ENCODE measurements around the gene BEGAIN. TPM values are rescaled to one million over a fixed set of nuclear protein-coding genes. Genes with fewer than 3 reads are reported as not detected.

Gene BEGAIN
- 1 to 10 TPM in 3 of 4 donors, under 1 TPM in 1; 0.25 to 2.2 (median 1.6) TPM for total RNA-seq

- 3% methylated on average over 18 to 32 of the region's 90 CpGs for WGBS, 2 donors
- intact Hi-C loops (cut with DNase I; ENCODE audit: low total_unique reads), result no loop called here
- no peak for TF ChIP-seq CTCF (IDR thresholded peaks at IDR 0.05)
- no peak for TF ChIP-seq POLR2A (IDR thresholded peaks at IDR 0.05)
- DNase-seq (ENCODE audit: low spot score in 2 of 2), result no peak
- H3K4me3 ChIP-seq (ENCODE audit: low read depth, poor library complexity, severe bottlenecking), result peak within 1 kb of the TSS; percentile 32
These were observed at the start of gene BEGAIN for GRCh38 chr14:100587086-100587762. Gene BEGAIN, minus strand, starts transcription at chr14:100587417. Its CDS starts 127 bp downstream, at chr14:100587290.

- no peak overlapping the region for H3K4me3 ChIP-seq (ENCODE audit: low read depth, poor library complexity, severe bottlenecking)
- TF ChIP-seq POLR2A (IDR thresholded peaks at IDR 0.05), result no peak
- no peak for DNase-seq (ENCODE audit: low spot score in 2 of 2)
- intact Hi-C loops (cut with DNase I; ENCODE audit: low total_unique reads), result no loop called here
- 94 to 95% methylated on average over 14 of the region's 14 CpGs for WGBS, 2 donors
These were observed 49.3 kb upstream of the BEGAIN start for GRCh38 chr14:100636559-100636958.

- intact Hi-C loops (cut with DNase I; ENCODE audit: low total_unique reads), result no loop called here
- TF ChIP-seq POLR2A (IDR thresholded peaks at IDR 0.05) (no peak), CTCF (IDR thresholded peaks at IDR 0.05) (no peak)
- no peak overlapping the region for H3K4me3 ChIP-seq (ENCODE audit: low read depth, poor library complexity, severe bottlenecking)
- DNase-seq (ENCODE audit: low spot score in 2 of 2), result no peak
- WGBS, 2 donors, result 36 to 48% methylated on average over 9 to 11 of the region's 11 CpGs
These were observed 46.8 kb upstream of the BEGAIN start for GRCh38 chr14:100634026-100634425.

- 80 to 85% methylated on average over 10 of the region's 10 CpGs for WGBS, 2 donors
- no peak for TF ChIP-seq CTCF (IDR thresholded peaks at IDR 0.05)
- no peak for TF ChIP-seq POLR2A (IDR thresholded peaks at IDR 0.05)
- no peak for DNase-seq (ENCODE audit: low spot score in 2 of 2)
- no peak overlapping the region for H3K4me3 ChIP-seq (ENCODE audit: low read depth, poor library complexity, severe bottlenecking)
- intact Hi-C loops (cut with DNase I; ENCODE audit: low total_unique reads), result no loop called here
These were observed 46.2 kb upstream of the BEGAIN start for GRCh38 chr14:100633406-100633805.

GRCh38 chr14:100629696-100630095 is 42.5 kb upstream of the BEGAIN start:
- intact Hi-C loops (cut with DNase I; ENCODE audit: low total_unique reads), result no loop called here
- H3K4me3 ChIP-seq (ENCODE audit: low read depth, poor library complexity, severe bottlenecking), result no peak overlapping the region
- 89% methylated on average over 10 to 15 of the region's 15 CpGs for WGBS, 2 donors
- TF ChIP-seq CTCF (IDR thresholded peaks at IDR 0.05) (no peak), POLR2A (IDR thresholded peaks at IDR 0.05) (no peak)
- DNase-seq (ENCODE audit: low spot score in 2 of 2), result no peak

- H3K4me3 ChIP-seq (ENCODE audit: low read depth, poor library complexity, severe bottlenecking), result no peak overlapping the region
- intact Hi-C loops (cut with DNase I; ENCODE audit: low total_unique reads), result no loop called here
- no peak for TF ChIP-seq CTCF (IDR thresholded peaks at IDR 0.05)
- TF ChIP-seq POLR2A (IDR thresholded peaks at IDR 0.05), result no peak
- 78 to 79% methylated on average over 6 to 13 of the region's 13 CpGs for WGBS, 2 donors
- no peak for DNase-seq (ENCODE audit: low spot score in 2 of 2)
These were observed 41.9 kb upstream of the BEGAIN start for GRCh38 chr14:100629098-100629497.
